ENCODE results near the gene AFAP1. TPM values are rescaled to one million over a fixed set of nuclear protein-coding genes. Genes with fewer than 3 reads are reported as not detected.

The AFAP1 gene
- total RNA-seq, 1 donor from 2014 or later = 6.8 TPM

GRCh38 chr4:7878323-7878722, 61.3 kb downstream of the AFAP1 start:
- Histone ChIP-seq H3K36me3 (ENCODE audit: control insufficient read depth, insufficient read depth, low read length) (no peaks in the 10 kb centered on the region), H3K4me3 (ENCODE audit: low read depth, low read length) (no peak overlapping the region), H3K27me3 (ENCODE audit: control insufficient read depth, insufficient read depth, low read length) (no peaks in the 10 kb centered on the region)
- no peak for TF ChIP-seq CTCF (IDR thresholded peaks at IDR 0.05; ENCODE audit: insufficient read depth, low read length, severe bottlenecking)
- FAIRE-seq (no peak), DNase-seq (ENCODE audit: low read depth) (no peak)

- no peak for TF ChIP-seq CTCF (IDR thresholded peaks at IDR 0.05; ENCODE audit: insufficient read depth, low read length, severe bottlenecking)
- FAIRE-seq (no peak), DNase-seq (ENCODE audit: low read depth) (no peak)
- Histone ChIP-seq H3K27me3 (ENCODE audit: control insufficient read depth, insufficient read depth, low read length) (no peaks in the 10 kb centered on the region), H3K36me3 (ENCODE audit: control insufficient read depth, insufficient read depth, low read length) (no peaks in the 10 kb centered on the region), H3K4me3 (ENCODE audit: low read depth, low read length) (no peak overlapping the region)
Measured at GRCh38 chr4:7877176-7877575, 62.5 kb downstream of the AFAP1 start.

- DNase-seq (ENCODE audit: low read depth) (no peak), FAIRE-seq (no peak)
- Histone ChIP-seq H3K36me3 (ENCODE audit: control insufficient read depth, insufficient read depth, low read length) (peaks cover 2% of the 10 kb centered on the region), H3K27me3 (ENCODE audit: control insufficient read depth, insufficient read depth, low read length) (no peaks in the 10 kb centered on the region), H3K4me3 (ENCODE audit: low read depth, low read length) (no peak overlapping the region)
- TF ChIP-seq CTCF (IDR thresholded peaks at IDR 0.05; ENCODE audit: insufficient read depth, low read length, severe bottlenecking) = peak; percentile 9
Measured at GRCh38 chr4:7876201-7876875, 63.3 kb downstream of the AFAP1 start.

- Histone ChIP-seq H3K27me3 (ENCODE audit: control insufficient read depth, insufficient read depth, low read length) (no peaks in the 10 kb centered on the region), H3K36me3 (ENCODE audit: control insufficient read depth, insufficient read depth, low read length) (peaks cover 3% of the 10 kb centered on the region), H3K4me3 (ENCODE audit: low read depth, low read length) (no peak overlapping the region)
- no peak for FAIRE-seq
- DNase-seq (ENCODE audit: low read depth) = no peak
- no peak for TF ChIP-seq CTCF (IDR thresholded peaks at IDR 0.05; ENCODE audit: insufficient read depth, low read length, severe bottlenecking)
Measured at GRCh38 chr4:7874838-7875237, 64.8 kb downstream of the AFAP1 start.

- H3K36me3 ChIP-seq (ENCODE audit: control insufficient read depth, insufficient read depth, low read length) = peaks cover 3% of the 10 kb centered on the region
- no peak for FAIRE-seq
- DNase-seq (ENCODE audit: low read depth) = no peak
- no peak overlapping the region for H3K4me3 ChIP-seq (ENCODE audit: low read depth, low read length)
- no peaks in the 10 kb centered on the region for H3K27me3 ChIP-seq (ENCODE audit: control insufficient read depth, insufficient read depth, low read length)
- no peak for TF ChIP-seq CTCF (IDR thresholded peaks at IDR 0.05; ENCODE audit: insufficient read depth, low read length, severe bottlenecking)
Measured at GRCh38 chr4:7873881-7874280, 65.8 kb downstream of the AFAP1 start.

GRCh38 chr4:7872264-7872771, 67.3 kb downstream of the AFAP1 start:
- peaks cover 3% of the 10 kb centered on the region for H3K36me3 ChIP-seq (ENCODE audit: control insufficient read depth, insufficient read depth, low read length)
- H3K27me3 ChIP-seq (ENCODE audit: control insufficient read depth, insufficient read depth, low read length) = no peaks in the 10 kb centered on the region
- peak; percentile 75 for FAIRE-seq
- H3K4me3 ChIP-seq (ENCODE audit: low read depth, low read length) = no peak overlapping the region
- peak; percentile 87 for DNase-seq (ENCODE audit: low read depth)
- no peak for TF ChIP-seq CTCF (IDR thresholded peaks at IDR 0.05; ENCODE audit: insufficient read depth, low read length, severe bottlenecking)

All from bronchial epithelial cell (primary cell).